AG04449 (cell line): ENCODE measurements around the gene C20orf202.

Experiments
- CTCF ChIA-PET: fragments of 350-600 bp; formaldehyde crosslinking; extraction: SDS; loops from one replicate; lab custom pipeline; 2021; ENCODE audit warnings: antibody characterized with exemption; lab: Yijun Ruan, JAX
- POLR2A ChIA-PET: fragments of 400-600, 350-600 bp; formaldehyde crosslinking; extraction: SDS; loops from one replicate; lab custom pipeline; 2020; ENCODE audit warnings: antibody characterized with exemption, inconsistent platforms; lab: Yijun Ruan, JAX
- DNase-seq: peaks from one replicate; pipeline ENCODE4 v3.0.0-alpha.2; 2010; ENCODE audit warnings: low read depth, low spot score
- H3K4me3 ChIP-seq: 2 replicates; pipeline ENCODE4 v1.5.1; 2011; ENCODE audit warnings: low read depth, mild to moderate bottlenecking, control low read depth, low read length
- CTCF ChIP-seq: IDR thresholded peaks from one replicate; pipeline ENCODE4 v1.5.1; 2011; ENCODE audit warnings: mild to moderate bottlenecking, moderate library complexity, low read length, control low read depth, inconsistent platforms; ENCODE audit not compliant: insufficient read depth; ENCODE audit errors: missing control alignments

The C20orf202 gene

DNA sequence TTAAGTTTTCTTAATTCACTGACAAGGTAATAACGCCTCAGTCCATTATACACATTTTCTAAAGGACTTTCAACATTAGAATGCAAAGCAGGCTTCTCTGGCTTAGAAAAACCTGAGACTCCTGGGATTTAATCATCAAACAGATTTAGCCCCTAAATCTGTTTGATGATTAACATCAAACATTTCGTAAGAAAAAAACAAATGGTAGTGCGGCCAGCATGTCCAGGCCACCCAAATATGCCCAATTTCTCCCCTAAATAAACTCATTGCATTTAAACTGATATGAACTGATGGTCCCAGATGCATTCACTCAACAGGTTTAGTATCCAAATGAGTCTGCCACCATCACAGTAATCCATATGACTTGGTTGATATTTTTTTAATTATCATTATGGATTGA is 24.6 kb upstream of the C20orf202 start:
- DNase-seq: no peak
- ChIA-PET POLR2A (no interaction called here), CTCF (interaction anchor here (0.5 to 3.3 kb wide), 2 partner anchors 9 to 1277 kb away, joined by 4 to 9 read pairs; no protein-coding TSS in a partner anchor)
- no peak overlapping the region for H3K4me3 ChIP-seq
- no peak for TF ChIP-seq CTCF

DNA sequence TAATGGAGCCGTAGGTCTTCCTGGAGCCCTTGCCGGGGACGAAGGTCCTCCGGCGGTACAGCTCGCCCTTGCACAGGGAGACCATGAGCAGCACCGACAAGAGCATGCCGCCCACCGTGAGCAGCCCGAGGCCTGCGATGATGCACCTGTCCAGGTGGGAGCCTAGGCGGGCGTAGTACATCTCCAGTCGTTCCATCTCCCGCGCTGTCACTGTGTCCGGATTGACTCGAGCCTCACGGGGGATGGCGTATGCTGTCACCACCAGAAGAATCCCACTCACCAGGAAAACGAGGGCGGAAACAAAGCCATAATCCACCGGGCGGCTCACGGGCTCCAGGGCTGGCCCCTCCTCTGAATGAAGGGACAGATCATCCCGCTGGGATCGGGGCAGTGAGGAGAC is 22.3 kb upstream of the C20orf202 start:
- ChIA-PET CTCF (interaction anchor here (1.0 kb wide), 1 partner anchor 131 kb away, joined by 3 read pairs; no protein-coding TSS in a partner anchor), POLR2A (no interaction called here)
- TF ChIP-seq CTCF: no peak
- H3K4me3 ChIP-seq: no peak overlapping the region
- no peak for DNase-seq

- no peak for TF ChIP-seq CTCF
- H3K4me3 ChIP-seq: no peak overlapping the region
- ChIA-PET POLR2A (no interaction called here), CTCF (interaction anchor here (0.7 to 0.9 kb wide), 2 partner anchors 28 to 31 kb away, joined by 3 read pairs; no protein-coding TSS in a partner anchor)
- DNase-seq: no peak
Observed at GRCh38 chr20:1182106-1182505, 21.1 kb upstream of the C20orf202 start.

GRCh38 chr20:1183153-1183552 is 20.1 kb upstream of the C20orf202 start:
- DNase-seq: no peak
- H3K4me3 ChIP-seq: no peak overlapping the region
- no peak for TF ChIP-seq CTCF
- ChIA-PET POLR2A (no interaction called here), CTCF (interaction anchor here (0.7 kb wide), 1 partner anchor 18 kb away, joined by 3 read pairs; no protein-coding TSS in a partner anchor)

DNA sequence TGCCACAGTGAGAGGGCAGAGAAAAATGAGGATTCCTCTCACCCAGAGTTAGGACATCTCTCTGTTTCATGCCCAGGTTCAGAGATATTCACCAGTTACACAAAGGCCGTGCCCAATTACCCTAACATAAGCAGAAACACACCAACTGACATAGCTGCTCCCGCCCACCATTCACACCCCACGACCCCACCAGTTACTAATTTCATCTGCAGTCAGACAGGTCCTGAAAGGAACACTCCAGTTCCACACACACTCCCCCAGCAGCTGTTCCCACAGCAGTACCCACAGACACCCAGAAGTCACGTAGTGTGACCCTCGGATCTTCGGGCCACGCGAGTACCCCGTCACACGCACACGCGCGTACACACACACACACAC is 19.0 kb upstream of the C20orf202 start:
- H3K4me3 ChIP-seq: no peak overlapping the region
- ChIA-PET CTCF (interaction anchor here (0.9 to 1.5 kb wide), 2 partner anchors 8 to 24 kb away, joined by 3 to 5 read pairs; no protein-coding TSS in a partner anchor), POLR2A (no interaction called here)
- TF ChIP-seq CTCF: no peak
- no peak for DNase-seq

DNA sequence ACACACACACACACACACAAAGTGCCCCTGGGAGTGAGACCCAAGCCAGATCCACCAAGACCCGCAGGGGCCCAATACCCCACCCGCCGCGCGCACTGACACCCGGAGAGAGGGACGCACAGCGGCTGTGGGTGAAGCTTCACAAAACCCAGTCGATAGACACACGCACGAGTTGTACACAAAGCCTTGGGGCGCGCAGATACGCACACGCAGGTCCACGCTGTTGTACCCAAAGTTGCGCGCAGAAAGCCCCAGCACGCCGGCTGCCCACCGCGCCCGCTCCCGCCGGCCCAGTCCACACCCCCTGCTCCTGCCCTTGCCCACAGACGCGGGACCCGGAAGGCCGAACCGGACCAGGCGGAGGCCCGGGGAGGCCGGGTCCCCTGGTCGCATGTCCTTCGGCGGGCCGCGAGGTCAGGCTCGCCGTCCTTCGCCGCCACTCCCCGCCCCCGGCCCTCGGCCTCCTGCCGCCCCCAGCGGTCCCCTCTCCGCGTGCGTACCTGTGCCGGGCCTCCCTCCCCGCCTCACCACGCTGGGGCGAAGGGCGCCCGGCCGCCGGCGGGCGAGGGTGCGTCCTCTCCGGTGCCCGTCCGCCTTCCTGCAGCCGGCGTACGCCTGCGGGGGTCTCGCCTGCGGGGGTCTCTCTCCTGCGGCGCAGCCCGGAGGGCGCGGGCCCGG is 18.5 kb upstream of the C20orf202 start, which contains the start of gene TMEM74B:
Gene TMEM74B, minus strand, starts transcription at position 344 of the 678 bp plus-strand sequence. CDS start 1,180 bp downstream, outside the sequence.
- TF ChIP-seq CTCF: no peak
- DNase-seq: no peak
- POLR2A ChIA-PET: no interaction called here
- H3K4me3 ChIP-seq: peak within 1 kb of the TSS; percentile 40
- CTCF ChIA-PET: interaction anchor here (1.5 to 1.7 kb wide), 2 partner anchors 9 to 15 kb away, joined by 5 to 6 read pairs; no protein-coding TSS in a partner anchor
